ENCODE results near the gene RBFOX2.

The RBFOX2 gene

DNA sequence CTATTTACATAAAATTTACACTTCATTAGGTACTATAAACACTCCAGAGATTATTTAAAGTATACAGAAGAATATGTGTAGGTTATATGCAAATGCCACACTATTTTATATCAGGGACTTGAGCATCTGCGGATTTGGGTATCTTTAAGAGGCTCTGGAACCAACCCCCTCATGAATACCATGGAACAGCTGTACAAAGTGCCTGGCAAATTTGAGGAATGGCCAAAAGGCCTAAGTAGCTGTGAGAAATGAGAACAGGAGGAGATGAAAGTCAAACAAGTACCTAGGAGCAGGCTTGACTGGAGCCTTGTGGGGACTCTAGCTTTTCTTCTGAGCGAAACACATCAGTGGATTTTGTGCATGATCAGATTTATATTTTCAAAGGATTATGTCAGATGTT, 149.3 kb downstream of the RBFOX2 start:
- TF ChIP-seq, protein P1, sequence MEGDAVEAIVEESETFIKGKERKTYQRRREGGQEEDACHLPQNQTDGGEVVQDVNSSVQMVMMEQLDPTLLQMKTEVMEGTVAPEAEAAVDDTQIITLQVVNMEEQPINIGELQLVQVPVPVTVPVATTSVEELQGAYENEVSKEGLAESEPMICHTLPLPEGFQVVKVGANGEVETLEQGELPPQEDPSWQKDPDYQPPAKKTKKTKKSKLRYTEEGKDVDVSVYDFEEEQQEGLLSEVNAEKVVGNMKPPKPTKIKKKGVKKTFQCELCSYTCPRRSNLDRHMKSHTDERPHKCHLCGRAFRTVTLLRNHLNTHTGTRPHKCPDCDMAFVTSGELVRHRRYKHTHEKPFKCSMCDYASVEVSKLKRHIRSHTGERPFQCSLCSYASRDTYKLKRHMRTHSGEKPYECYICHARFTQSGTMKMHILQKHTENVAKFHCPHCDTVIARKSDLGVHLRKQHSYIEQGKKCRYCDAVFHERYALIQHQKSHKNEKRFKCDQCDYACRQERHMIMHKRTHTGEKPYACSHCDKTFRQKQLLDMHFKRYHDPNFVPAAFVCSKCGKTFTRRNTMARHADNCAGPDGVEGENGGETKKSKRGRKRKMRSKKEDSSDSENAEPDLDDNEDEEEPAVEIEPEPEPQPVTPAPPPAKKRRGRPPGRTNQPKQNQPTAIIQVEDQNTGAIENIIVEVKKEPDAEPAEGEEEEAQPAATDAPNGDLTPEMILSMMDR (IDR thresholded peaks at IDR 0.05; ENCODE audit: unreplicated experiment in 3 of 3), result no peak
- H3K9me3 Mint-ChIP-seq, result no peaks in the 10 kb centered on the region
- H3K27me3 Mint-ChIP-seq (ENCODE audit: low read depth), result peaks cover 3% of the 10 kb centered on the region
- H3K4me1 Mint-ChIP-seq, result peaks cover 63% of the 10 kb centered on the region
- peak overlapping the region in 1 of 3 experiments; percentile 13 for H3K4me3 Mint-ChIP-seq
- H3K36me3 Mint-ChIP-seq (ENCODE audit: low read depth), result no peaks in the 10 kb centered on the region
- peak overlapping the region in 2 of 3 experiments; percentile 50 to 67 for H3K27ac Mint-ChIP-seq

DNA sequence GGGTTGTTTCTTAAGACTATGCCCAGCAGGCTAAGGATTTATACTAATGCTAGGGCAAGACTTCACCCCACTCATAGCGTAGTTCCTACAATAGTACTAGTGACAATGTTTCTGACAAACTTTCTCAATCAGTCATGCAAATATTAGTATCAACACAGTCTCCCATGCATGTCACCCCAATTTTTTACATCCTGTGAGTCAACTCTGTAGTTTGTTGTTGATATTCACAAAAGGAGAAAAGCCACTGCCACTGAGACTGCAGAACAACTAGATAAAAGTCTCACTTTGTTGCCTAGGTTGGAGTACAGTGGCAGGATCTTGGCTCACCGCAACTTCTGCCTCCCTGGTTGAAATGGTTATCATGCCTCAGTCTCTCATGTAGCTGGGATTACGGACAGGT, 155.2 kb downstream of the RBFOX2 start:
- H3K36me3 Mint-ChIP-seq (ENCODE audit: low read depth), result peaks cover 4% of the 10 kb centered on the region
- TF ChIP-seq, protein P1 (IDR thresholded peaks at IDR 0.05; ENCODE audit: unreplicated experiment in 3 of 3), result no peak
- peaks cover 64% of the 10 kb centered on the region for H3K4me1 Mint-ChIP-seq
- no peaks in the 10 kb centered on the region for H3K27me3 Mint-ChIP-seq (ENCODE audit: low read depth)
- H3K4me3 Mint-ChIP-seq, result no peak overlapping the region
- no peak overlapping the region for H3K27ac Mint-ChIP-seq
- no peaks in the 10 kb centered on the region for H3K9me3 Mint-ChIP-seq

- H3K4me1 Mint-ChIP-seq, result peaks cover 59% of the 10 kb centered on the region
- no peak overlapping the region for H3K27ac Mint-ChIP-seq
- no peak overlapping the region for H3K4me3 Mint-ChIP-seq
- TF ChIP-seq, protein P1 (IDR thresholded peaks at IDR 0.05; ENCODE audit: unreplicated experiment in 3 of 3), result no peak
- no peaks in the 10 kb centered on the region for H3K9me3 Mint-ChIP-seq
- H3K36me3 Mint-ChIP-seq (ENCODE audit: low read depth), result peaks cover 4% of the 10 kb centered on the region
- H3K27me3 Mint-ChIP-seq (ENCODE audit: low read depth), result no peaks in the 10 kb centered on the region
Observed at GRCh38 chr22:35872451-35872850, 156.2 kb downstream of the RBFOX2 start.

DNA sequence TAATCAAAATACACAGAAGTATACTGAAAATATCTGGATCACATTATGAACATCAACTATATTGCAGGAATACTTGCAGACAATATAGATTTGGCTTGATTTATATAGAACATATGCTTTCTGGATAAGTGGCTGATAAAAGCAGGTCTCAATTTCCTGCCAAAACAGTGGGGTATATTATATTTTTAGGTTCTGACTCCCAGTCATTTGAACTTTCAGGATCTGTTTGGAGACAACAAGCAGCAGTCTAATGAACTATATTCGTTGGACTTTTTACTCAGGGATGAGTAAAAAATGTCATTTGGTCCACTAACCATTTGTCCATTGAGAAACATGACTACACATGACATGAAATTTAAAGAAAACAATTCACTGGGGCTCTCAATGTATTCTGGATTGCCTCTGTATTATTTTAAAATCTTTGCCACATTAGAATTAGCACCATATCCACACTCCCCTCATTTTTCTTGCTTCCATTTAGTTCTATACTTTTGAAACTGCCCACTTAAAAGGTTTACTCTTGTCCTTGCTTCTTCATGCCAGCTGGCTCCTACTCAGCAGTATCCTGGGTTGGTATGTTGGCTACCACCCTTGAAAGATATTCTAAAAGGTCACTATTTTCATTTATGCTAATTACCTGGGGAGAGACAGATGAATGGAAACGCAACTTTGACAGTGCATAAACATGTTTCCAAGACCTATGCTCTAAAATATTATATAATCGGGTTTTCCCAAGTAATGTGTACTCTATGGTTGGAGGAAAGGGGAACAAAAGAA, 157.9 kb downstream of the RBFOX2 start:
- H3K27me3 Mint-ChIP-seq (ENCODE audit: low read depth), result no peaks in the 10 kb centered on the region
- no peak overlapping the region for H3K4me3 Mint-ChIP-seq
- H3K27ac Mint-ChIP-seq, result peak overlapping the region; percentile 26 to 50 (median 38)
- peaks cover 4% of the 10 kb centered on the region for H3K36me3 Mint-ChIP-seq (ENCODE audit: low read depth)
- peaks cover 60% of the 10 kb centered on the region for H3K4me1 Mint-ChIP-seq
- H3K9me3 Mint-ChIP-seq, result no peaks in the 10 kb centered on the region
- TF ChIP-seq, protein P1 (IDR thresholded peaks at IDR 0.05; ENCODE audit: unreplicated experiment in 3 of 3), result no peak

- Mint-ChIP-seq H3K27me3 (ENCODE audit: low read depth) (no peaks in the 10 kb centered on the region), H3K9me3 (no peaks in the 10 kb centered on the region), H3K4me3 (no peak overlapping the region), H3K36me3 (ENCODE audit: low read depth) (peaks cover 1% of the 10 kb centered on the region), H3K27ac (peak overlapping the region; percentile 44 to 75 (median 48)), H3K4me1 (peaks cover 65% of the 10 kb centered on the region)
- TF ChIP-seq, protein P1 (IDR thresholded peaks at IDR 0.05; ENCODE audit: unreplicated experiment in 3 of 3), result no peak
Observed at GRCh38 chr22:35868938-35869337, 159.7 kb downstream of the RBFOX2 start.

- Mint-ChIP-seq H3K27ac (peak overlapping the region; percentile 85 to 90 (median 89)), H3K4me1 (peaks cover 74% of the 10 kb centered on the region), H3K27me3 (ENCODE audit: low read depth) (no peaks in the 10 kb centered on the region)
Observed at GRCh38 chr22:35866651-35867050, 162.0 kb downstream of the RBFOX2 start.

More at GRCh38 chr22:35866651-35867050, 162.0 kb downstream of the RBFOX2 start:
- TF ChIP-seq, protein P1 (IDR thresholded peaks at IDR 0.05; ENCODE audit: unreplicated experiment in 3 of 3), result no peak
- H3K4me3 Mint-ChIP-seq, result peak overlapping the region in 1 of 3 experiments; percentile 45
- H3K36me3 Mint-ChIP-seq (ENCODE audit: low read depth), result no peaks in the 10 kb centered on the region
- no peaks in the 10 kb centered on the region for H3K9me3 Mint-ChIP-seq

All from nephron (organoid).